ELR (cell line): ENCODE data around the gene ZFR2.
"Not testable (repeated sequence)": the region's sequence is repeated elsewhere in the genome, so short reads cannot be mapped to it uniquely, and the experiment has no call there.

Source experiments
- DNase-seq: peaks from one replicate; pipeline ENCODE4 v3.0.0-alpha.2; 2015; ENCODE audit warnings: low read depth

The ZFR2 gene

DNA sequence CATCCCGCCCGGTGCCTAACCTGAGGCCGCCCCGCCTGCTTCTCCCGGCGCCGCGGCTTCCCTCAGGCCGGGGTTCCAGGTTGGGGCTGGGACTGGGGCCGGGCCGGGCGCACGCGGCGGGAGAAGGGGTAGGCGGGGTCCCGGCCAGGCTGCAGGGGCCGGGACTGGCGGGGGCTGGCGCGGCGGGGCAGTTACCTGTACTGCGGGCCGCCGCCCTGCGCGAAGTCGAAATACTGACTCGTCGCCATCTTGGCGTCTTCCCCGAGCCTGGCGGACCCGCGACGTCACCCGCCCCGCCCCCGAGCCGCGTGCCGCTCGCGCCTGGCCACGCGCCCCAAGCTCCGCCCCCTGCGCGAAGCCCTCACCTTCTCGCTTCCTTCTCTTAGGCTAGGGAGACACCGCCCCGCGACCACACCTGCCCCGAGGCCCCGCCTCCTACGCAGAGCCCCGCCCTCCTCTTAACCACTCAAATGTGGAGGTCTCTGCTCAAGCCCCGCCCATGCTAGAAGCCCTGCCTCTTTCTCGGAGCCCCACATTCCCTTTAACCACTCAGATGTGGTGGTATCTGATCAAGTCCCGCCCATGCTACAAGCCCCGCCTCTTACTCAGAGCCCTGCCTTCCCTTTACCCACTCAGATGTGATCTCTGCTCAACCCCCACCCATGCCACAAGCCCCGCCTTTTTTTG, at the start of gene ZFR2:
Gene ZFR2, minus strand, starts transcription at position 269 of the 687 bp plus-strand sequence. Its CDS starts 21 bp downstream, at position 248.
- DNase-seq: peak; percentile 15

DNA sequence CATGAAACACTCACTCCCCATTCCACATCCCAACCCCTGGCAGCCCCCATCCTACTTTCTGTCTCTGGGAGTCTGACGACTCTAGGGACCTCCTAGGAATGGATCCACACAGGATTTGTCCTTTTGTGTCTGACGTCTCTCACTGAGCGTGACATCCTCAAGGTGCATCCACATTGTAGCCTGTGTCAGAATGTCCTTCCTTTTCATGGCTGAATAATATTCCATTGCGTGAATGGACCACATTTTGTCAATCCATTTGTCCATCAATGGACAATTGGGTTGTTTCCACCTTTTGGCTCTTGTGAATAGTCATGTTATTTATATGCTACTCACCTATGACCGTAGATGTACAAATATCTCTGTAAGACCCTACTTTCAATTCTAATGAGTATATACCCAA, 47.2 kb upstream of the ZFR2 start:
- no peak for DNase-seq

- DNase-seq: no peak
These were observed 45.4 kb upstream of the ZFR2 start for GRCh38 chr19:3914199-3914598.

GRCh38 chr19:3910105-3910504, 41.3 kb upstream of the ZFR2 start:
- DNase-seq: no peak

GRCh38 chr19:3908266-3909054, 39.6 kb upstream of the ZFR2 start:
- DNase-seq: no peak

GRCh38 chr19:3907626-3908265, 38.9 kb upstream of the ZFR2 start:
- DNase-seq: no peak

DNA sequence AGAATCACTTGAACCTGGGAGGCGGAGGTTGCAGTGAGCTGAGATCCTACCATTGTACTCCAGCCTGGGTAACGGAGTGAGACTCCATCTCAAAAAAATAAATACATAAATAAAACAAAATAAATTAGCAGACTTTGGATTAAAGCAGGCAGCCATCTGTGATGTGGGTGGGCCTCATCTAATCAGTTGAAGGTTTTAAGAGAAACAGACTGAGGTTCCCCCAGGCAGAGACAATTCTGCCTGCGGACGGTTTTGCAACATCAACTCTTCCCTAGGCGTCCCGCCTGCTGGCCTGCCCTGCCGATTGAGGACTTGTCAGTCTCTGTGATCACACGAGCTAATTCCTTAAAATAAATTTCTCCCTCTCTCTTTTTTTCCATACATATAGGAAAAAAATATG, 35.4 kb upstream of the ZFR2 start:
- DNase-seq: no peak

- no peak for DNase-seq
These were observed 33.6 kb upstream of the ZFR2 start for GRCh38 chr19:3902317-3902973.

DNA sequence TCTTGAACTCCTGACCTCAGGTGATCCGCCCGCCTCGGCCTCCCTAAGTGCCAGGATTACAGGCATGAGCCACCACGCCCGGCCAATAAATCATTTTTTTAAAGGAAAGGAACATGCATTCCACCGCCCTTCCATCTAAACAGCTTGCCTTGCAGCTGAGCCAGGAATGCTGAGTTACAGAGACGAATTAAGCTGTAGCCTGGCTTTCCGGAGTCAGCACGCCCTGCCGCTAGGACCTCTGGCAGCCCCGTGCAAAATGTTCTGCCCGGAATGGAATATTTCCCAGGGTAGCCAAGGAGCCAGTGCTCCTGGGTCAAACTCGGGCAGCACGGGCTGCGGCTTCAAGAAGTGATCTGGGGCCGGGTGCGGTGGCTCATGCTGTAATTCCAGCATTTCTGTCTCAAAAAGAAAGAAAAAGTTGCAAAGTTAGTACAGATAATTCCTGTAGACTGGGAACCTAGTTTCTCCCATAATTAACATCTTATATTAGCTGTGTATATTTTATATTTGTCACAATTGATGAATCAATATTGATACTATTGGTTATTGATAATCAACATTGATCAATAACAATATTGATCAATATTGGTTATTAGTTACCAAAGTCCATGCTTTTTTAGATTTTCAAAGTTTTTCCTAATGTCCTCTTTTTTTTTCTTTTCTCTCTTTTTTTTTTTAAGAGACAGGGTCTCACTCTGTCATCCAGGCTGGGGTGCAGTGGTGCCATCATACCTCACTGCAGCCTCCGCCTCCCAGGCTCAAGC, 30.9 kb upstream of the ZFR2 start:
- no peak for DNase-seq

DNA sequence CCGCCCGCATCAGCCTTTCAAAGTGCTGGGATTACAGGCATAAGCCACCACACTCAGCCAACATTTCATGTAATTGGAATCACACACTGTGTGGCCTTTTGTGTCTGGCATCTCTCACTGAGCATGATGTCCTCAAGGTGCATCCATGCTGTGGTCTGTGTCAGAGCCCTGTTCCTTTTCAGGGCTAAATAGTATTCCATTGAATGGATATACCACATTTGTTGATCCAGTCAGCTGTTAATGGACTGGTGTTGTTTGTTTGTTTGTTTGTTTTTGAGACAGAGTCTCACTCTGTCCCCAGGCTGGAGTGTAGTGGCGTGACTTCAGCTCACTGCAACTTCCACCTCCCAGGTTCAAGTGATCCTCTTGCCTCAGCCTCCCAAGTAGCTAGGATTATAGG, 29.6 kb upstream of the ZFR2 start:
- no peak for DNase-seq

- no peak for DNase-seq
These were observed 29.1 kb upstream of the ZFR2 start for GRCh38 chr19:3897936-3898335.

GRCh38 chr19:3895788-3896187, 26.9 kb upstream of the ZFR2 start:
- no peak for DNase-seq

DNA sequence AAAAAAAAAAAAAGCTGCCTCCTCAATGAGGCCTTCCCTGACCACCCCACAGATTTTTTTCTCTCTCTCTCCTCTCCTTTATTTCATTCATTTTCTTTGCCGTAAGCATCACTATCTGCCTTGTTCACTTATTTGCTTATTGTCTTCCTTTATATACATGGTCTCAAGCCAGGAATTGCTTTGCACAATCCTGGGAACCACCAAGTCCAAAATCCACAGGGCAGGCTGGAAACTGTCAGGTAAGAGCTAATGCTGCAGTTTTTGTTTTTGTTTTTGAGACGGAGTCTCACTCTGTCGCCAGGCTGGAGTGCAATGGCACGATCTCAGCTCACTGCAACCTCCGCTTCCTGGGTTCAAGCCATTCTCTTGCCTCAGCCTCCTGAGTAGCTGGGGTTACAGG, 26.1 kb upstream of the ZFR2 start:
- DNase-seq: not testable (repeated sequence)

- DNase-seq: no peak
These were observed 24.8 kb upstream of the ZFR2 start for GRCh38 chr19:3893509-3894179.

DNA sequence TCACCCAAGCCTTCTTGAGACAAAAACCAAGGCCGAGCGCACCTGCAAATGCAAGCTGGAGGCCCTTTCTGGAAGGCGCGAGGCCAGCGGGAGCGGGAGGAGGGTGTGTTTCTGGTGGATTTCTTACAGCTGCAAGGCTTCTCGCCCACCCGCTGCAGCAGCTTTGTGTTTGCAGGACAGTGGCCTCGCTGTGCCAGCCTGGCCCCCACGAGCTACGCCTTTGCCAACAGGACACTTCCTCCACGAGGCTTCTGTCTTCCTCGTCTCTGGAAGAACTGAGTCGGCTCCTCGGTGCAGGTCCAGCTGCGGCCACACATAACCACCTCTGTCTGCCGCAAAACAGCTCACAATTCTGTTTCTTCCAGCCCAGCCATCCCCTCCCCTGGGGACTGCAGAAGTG, 21.8 kb upstream of the ZFR2 start:
- no peak for DNase-seq

DNA sequence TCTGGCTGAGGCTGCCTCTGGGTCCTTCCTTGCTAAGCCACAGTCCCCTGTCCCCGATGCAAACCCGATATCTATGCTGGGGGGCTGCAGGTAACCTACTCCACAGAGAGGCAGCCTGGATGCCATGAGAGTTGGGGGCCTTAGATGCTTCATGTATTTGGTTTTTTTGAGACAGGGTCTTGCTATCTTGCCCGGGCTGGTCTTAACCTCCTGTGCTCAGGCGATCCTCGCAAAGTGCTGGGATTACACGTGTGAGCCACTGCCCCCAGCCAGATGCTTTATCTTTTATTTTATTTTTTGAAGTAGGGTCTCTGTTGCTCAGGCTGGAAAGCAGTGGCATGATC, 13.2 kb upstream of the ZFR2 start:
- DNase-seq: no peak

GRCh38 chr19:3881272-3882040, 12.6 kb upstream of the ZFR2 start:
- DNase-seq: peak; percentile 10

DNA sequence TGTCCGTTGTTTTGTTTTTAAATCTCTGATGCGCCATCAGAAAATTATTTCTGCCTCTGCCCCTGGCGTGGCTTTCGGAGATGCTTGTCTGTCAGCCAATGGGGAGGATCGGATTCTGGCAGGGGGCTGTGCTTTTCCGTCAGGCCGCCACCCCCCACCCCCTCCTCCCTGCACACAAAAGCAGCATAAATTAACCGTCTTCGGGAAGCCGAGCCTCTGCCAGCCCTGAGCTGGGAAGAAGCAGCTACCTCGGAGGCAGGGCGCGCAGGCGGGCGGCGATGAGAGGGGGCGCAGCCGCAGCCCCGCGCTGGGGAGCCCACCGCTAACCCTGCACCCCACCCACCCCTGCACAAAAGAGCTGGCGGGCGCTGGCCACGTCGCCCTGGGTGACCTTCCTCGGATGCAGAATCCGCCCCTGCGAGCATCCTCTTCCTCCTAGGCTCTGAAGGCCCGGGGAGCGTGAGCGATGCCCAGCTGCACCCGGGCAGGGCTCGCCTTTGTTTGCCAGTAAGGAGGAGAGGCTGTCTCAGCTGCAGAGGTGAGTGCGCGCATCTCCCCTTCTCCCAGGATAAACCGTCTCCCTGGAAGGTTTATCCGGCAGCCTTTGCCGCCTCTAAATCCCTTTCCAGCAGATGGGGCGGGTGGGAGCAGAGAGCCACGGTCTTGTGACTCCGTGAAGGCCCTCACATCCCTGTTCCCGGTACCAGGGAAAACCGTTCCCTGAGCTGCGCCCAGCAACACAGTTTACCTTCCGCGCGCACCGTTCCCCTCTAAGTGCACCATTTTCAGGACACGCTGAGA, 11.8 kb upstream of the ZFR2 start, which contains the start of gene ATCAY:
Gene ATCAY, plus strand, starts transcription at position 215 of the 801 bp plus-strand sequence. CDS start 5,083 bp downstream, outside the sequence.
- no peak for DNase-seq

DNA sequence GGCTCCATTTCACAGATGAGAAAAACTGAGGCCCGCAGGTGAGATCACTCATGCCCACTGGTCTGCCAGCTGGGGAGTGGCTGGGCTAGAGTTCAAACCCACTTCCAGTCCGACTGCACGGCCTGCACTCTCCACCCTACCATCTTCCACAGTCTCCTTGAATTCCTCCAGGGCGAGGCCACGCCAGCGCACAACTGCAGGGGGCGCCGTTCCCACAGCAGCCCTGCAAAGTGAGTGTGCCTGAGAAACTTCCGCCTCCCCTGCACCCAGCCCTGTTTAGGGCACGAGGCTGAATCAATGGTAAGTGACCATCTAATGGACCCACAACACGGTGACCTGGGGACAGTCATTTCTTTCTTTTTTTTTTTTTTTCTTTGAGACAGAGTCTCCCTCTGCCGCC, 10.8 kb upstream of the ZFR2 start:
- DNase-seq: no peak

GRCh38 chr19:3874695-3875094, 5.9 kb upstream of the ZFR2 start:
- DNase-seq: not testable (repeated sequence)
